GM12878 (cell line): Measurements from ENCODE around the gene CFAP91.

Source experiments
- ESRRA ChIP-seq: IDR thresholded peaks from 2 replicates; pipeline ENCODE4 v1.6.1; 2012; ENCODE audit warnings: mild to moderate bottlenecking, low read length, improper control_type of control experiment
- NFYB ChIP-seq: IDR thresholded peaks from 2 replicates; pipeline ENCODE4 v1.6.1; 2011; ENCODE audit warnings: low read depth, mild to moderate bottlenecking, low read length, improper control_type of control experiment, moderate library complexity; ENCODE audit not compliant: insufficient read depth
- PML ChIP-seq: IDR thresholded peaks from 2 replicates; pipeline ENCODE4 v1.6.1; 2012; ENCODE audit warnings: low read length, inconsistent platforms
- POLR2A ChIP-seq: IDR thresholded peaks from 2 replicates; pipeline ENCODE4 v1.6.1; 2011; ENCODE audit warnings: low read depth, mild to moderate bottlenecking, low read length
- SPI1 ChIP-seq: IDR thresholded peaks from 2 replicates; pipeline ENCODE4 v1.6.1; 2011; ENCODE audit warnings: low read depth, mild to moderate bottlenecking, low read length, moderate library complexity, borderline replicate concordance; ENCODE audit not compliant: insufficient read depth
- SRF ChIP-seq, 2 experiments: IDR thresholded peaks; 2 replicates each; pipeline ENCODE4 v1.6.1; 2011; ENCODE audit warnings: low read depth in 2 of 2, low read length in 2 of 2, mild to moderate bottlenecking in 1 of 2, moderate library complexity in 1 of 2
- ZZZ3 ChIP-seq: IDR thresholded peaks from 2 replicates; pipeline ENCODE4 v1.6.1; 2011; ENCODE audit warnings: low read depth; ENCODE audit not compliant: control insufficient read depth, insufficient read length
- TF ChIP-seq, protein P1 (sequence below), 3 experiments: IDR thresholded peaks in 2 of 3; conservative IDR thresholded peaks in 1 of 3; 2 replicates each; pipeline ENCODE4 v1.5.1; 2011; ENCODE audit warnings: low read depth in 3 of 3, low read length in 3 of 3, mild to moderate bottlenecking in 3 of 3, control low read depth in 2 of 3, moderate library complexity in 2 of 3, inconsistent platforms in 1 of 3, mixed read lengths in 1 of 3; ENCODE audit not compliant: control insufficient read depth in 2 of 3, insufficient read depth in 1 of 3; ENCODE audit errors: extremely low read depth in 1 of 3
- TF ChIP-seq, protein P2 (sequence below): IDR thresholded peaks from 2 replicates; pipeline ENCODE4 v1.6.1; 2011; ENCODE audit warnings: low read depth, low read length, improper control_type of control experiment, borderline replicate concordance
- TF ChIP-seq, protein P3 (sequence below): fragments of 450-650 bp; IDR thresholded peaks from 2 replicates; pipeline ENCODE4 v1.6.1; 2016; ENCODE audit warnings: mild to moderate bottlenecking, moderate library complexity, borderline replicate concordance
- TF ChIP-seq, protein P4 (sequence below): IDR thresholded peaks from 2 replicates; pipeline ENCODE4 v1.6.1; 2012; ENCODE audit warnings: low read depth, low read length, improper control_type of control experiment
- TF ChIP-seq, protein P5 (sequence below): fragments of 450-650 bp; IDR thresholded peaks from 2 replicates; pipeline ENCODE4 v1.6.1; 2017; ENCODE audit warnings: mild to moderate bottlenecking, moderate library complexity

DNA sequence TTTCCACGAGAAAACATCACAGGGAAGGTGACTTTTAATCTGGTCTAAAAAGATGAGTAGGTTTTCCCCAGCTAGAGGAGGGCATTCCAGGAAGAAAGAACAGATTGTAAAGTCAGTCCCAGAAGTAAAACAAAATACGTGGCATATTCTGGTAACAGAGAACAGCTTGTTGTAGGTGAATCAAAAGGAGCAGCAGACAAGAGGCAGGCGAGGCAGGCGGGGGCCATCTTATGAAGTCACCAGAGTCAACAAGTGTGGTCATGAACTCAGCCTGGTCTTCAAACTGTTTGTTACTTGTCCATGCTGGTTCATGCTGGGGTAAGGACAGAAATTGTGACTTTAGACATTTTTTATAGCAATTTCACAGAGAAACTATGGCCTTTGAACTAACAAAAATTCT, 38.5 kb upstream of the CFAP91 start:
- TF ChIP-seq, protein P1, sequence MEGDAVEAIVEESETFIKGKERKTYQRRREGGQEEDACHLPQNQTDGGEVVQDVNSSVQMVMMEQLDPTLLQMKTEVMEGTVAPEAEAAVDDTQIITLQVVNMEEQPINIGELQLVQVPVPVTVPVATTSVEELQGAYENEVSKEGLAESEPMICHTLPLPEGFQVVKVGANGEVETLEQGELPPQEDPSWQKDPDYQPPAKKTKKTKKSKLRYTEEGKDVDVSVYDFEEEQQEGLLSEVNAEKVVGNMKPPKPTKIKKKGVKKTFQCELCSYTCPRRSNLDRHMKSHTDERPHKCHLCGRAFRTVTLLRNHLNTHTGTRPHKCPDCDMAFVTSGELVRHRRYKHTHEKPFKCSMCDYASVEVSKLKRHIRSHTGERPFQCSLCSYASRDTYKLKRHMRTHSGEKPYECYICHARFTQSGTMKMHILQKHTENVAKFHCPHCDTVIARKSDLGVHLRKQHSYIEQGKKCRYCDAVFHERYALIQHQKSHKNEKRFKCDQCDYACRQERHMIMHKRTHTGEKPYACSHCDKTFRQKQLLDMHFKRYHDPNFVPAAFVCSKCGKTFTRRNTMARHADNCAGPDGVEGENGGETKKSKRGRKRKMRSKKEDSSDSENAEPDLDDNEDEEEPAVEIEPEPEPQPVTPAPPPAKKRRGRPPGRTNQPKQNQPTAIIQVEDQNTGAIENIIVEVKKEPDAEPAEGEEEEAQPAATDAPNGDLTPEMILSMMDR (IDR thresholded peaks at IDR 0.05 in 2 of 3, conservative IDR thresholded peaks at IDR 0.05 in 1 of 3; ENCODE audit: control insufficient read depth in 2 of 3, extremely low read depth in 1 of 3, insufficient read depth in 1 of 3, low read depth in 3 of 3, low read length in 3 of 3) = no peak
- TF ChIP-seq ESRRA (no peak), ZZZ3 (no peak), SPI1 (no peak), POLR2A (no peak), PML (no peak), NFYB (no peak), SRF (IDR thresholded peaks at IDR 0.05; ENCODE audit: low read depth in 2 of 2, low read length in 2 of 2) (no peak)
- TF ChIP-seq, protein P2, sequence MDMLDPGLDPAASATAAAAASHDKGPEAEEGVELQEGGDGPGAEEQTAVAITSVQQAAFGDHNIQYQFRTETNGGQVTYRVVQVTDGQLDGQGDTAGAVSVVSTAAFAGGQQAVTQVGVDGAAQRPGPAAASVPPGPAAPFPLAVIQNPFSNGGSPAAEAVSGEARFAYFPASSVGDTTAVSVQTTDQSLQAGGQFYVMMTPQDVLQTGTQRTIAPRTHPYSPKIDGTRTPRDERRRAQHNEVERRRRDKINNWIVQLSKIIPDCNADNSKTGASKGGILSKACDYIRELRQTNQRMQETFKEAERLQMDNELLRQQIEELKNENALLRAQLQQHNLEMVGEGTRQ = no peak
- TF ChIP-seq, protein P3, sequence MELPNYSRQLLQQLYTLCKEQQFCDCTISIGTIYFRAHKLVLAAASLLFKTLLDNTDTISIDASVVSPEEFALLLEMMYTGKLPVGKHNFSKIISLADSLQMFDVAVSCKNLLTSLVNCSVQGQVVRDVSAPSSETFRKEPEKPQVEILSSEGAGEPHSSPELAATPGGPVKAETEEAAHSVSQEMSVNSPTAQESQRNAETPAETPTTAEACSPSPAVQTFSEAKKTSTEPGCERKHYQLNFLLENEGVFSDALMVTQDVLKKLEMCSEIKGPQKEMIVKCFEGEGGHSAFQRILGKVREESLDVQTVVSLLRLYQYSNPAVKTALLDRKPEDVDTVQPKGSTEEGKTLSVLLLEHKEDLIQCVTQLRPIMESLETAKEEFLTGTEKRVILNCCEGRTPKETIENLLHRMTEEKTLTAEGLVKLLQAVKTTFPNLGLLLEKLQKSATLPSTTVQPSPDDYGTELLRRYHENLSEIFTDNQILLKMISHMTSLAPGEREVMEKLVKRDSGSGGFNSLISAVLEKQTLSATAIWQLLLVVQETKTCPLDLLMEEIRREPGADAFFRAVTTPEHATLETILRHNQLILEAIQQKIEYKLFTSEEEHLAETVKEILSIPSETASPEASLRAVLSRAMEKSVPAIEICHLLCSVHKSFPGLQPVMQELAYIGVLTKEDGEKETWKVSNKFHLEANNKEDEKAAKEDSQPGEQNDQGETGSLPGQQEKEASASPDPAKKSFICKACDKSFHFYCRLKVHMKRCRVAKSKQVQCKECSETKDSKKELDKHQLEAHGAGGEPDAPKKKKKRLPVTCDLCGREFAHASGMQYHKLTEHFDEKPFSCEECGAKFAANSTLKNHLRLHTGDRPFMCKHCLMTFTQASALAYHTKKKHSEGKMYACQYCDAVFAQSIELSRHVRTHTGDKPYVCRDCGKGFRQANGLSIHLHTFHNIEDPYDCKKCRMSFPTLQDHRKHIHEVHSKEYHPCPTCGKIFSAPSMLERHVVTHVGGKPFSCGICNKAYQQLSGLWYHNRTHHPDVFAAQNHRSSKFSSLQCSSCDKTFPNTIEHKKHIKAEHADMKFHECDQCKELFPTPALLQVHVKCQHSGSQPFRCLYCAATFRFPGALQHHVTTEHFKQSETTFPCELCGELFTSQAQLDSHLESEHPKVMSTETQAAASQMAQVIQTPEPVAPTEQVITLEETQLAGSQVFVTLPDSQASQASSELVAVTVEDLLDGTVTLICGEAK = no peak
- TF ChIP-seq, protein P4, sequence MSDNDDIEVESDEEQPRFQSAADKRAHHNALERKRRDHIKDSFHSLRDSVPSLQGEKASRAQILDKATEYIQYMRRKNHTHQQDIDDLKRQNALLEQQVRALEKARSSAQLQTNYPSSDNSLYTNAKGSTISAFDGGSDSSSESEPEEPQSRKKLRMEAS = no peak
- TF ChIP-seq, protein P5, sequence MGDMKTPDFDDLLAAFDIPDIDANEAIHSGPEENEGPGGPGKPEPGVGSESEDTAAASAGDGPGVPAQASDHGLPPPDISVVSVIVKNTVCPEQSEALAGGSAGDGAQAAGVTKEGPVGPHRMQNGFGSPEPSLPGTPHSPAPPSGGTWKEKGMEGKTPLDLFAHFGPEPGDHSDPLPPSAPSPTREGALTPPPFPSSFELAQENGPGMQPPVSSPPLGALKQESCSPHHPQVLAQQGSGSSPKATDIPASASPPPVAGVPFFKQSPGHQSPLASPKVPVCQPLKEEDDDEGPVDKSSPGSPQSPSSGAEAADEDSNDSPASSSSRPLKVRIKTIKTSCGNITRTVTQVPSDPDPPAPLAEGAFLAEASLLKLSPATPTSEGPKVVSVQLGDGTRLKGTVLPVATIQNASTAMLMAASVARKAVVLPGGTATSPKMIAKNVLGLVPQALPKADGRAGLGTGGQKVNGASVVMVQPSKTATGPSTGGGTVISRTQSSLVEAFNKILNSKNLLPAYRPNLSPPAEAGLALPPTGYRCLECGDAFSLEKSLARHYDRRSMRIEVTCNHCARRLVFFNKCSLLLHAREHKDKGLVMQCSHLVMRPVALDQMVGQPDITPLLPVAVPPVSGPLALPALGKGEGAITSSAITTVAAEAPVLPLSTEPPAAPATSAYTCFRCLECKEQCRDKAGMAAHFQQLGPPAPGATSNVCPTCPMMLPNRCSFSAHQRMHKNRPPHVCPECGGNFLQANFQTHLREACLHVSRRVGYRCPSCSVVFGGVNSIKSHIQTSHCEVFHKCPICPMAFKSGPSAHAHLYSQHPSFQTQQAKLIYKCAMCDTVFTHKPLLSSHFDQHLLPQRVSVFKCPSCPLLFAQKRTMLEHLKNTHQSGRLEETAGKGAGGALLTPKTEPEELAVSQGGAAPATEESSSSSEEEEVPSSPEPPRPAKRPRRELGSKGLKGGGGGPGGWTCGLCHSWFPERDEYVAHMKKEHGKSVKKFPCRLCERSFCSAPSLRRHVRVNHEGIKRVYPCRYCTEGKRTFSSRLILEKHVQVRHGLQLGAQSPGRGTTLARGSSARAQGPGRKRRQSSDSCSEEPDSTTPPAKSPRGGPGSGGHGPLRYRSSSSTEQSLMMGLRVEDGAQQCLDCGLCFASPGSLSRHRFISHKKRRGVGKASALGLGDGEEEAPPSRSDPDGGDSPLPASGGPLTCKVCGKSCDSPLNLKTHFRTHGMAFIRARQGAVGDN = no peak
